Suppressor macrophage (primary cell): ENCODE measurements around the gene ABCF1.

Source experiments
- DNase-seq, 4 experiments: peaks; one replicate each; pipeline ENCODE4 v3.0.0-alpha.2; 2020 to 2022

ABCF1 gene

GRCh38 chr6:30557683-30557981, 13.6 kb upstream of the ABCF1 start:
- DNase-seq = peak in 3 of 4 experiments; percentile 63 to 82 (median 80)

GRCh38 chr6:30560930-30561329, 10.3 kb upstream of the ABCF1 start:
- DNase-seq = no peak

GRCh38 chr6:30562470-30563425, 8.5 kb upstream of the ABCF1 start:
- no peak for DNase-seq

GRCh38 chr6:30564114-30564513, 7.1 kb upstream of the ABCF1 start:
- DNase-seq = no peak

- DNase-seq = no peak
Measured at GRCh38 chr6:30565772-30566171, 5.5 kb upstream of the ABCF1 start.

GRCh38 chr6:30568245-30568644, 3.0 kb upstream of the ABCF1 start:
- DNase-seq = no peak

GRCh38 chr6:30570263-30570662, 979 bp upstream of the ABCF1 start:
- DNase-seq = no peak

- DNase-seq = peak; percentile 68 to 83 (median 78)
Measured at GRCh38 chr6:30570740-30571074, 535 bp upstream of the ABCF1 start.

- DNase-seq = no peak
Measured at GRCh38 chr6:30571762-30572082, 480 bp downstream of the ABCF1 start.

GRCh38 chr6:30572148-30572547, 906 bp downstream of the ABCF1 start:
- DNase-seq = no peak

GRCh38 chr6:30573113-30573512, 1.9 kb downstream of the ABCF1 start:
- no peak for DNase-seq

GRCh38 chr6:30578051-30578450, 6.8 kb downstream of the ABCF1 start:
- no peak for DNase-seq

- DNase-seq = no peak
Measured at GRCh38 chr6:30583921-30584320, 12.7 kb downstream of the ABCF1 start.

- DNase-seq = no peak
Measured at GRCh38 chr6:30589754-30590358, 18.6 kb downstream of the ABCF1 start.

GRCh38 chr6:30590509-30590908, 19.3 kb downstream of the ABCF1 start:
- DNase-seq = no peak

GRCh38 chr6:30591008-30591407, 19.8 kb downstream of the ABCF1 start:
- no peak for DNase-seq

- no peak for DNase-seq
Measured at GRCh38 chr6:30592287-30592686, 21.0 kb downstream of the ABCF1 start.

GRCh38 chr6:30597315-30598144, 26.3 kb downstream of the ABCF1 start:
- DNase-seq = peak; percentile 83 to 89 (median 86)

- DNase-seq = no peak
Measured at GRCh38 chr6:30598912-30599624, 27.8 kb downstream of the ABCF1 start.

- no peak for DNase-seq
Measured at GRCh38 chr6:30599625-30600324, 28.5 kb downstream of the ABCF1 start.

GRCh38 chr6:30600451-30600961, 29.3 kb downstream of the ABCF1 start:
- DNase-seq = no peak

GRCh38 chr6:30601436-30601814, 30.2 kb downstream of the ABCF1 start:
- DNase-seq = no peak
